LNCaP clone FGC (cell line): Measurements from ENCODE around the gene PFDN1.

ENCODE experiments used
- DNase-seq: peaks from one replicate; pipeline ENCODE4 v3.0.0-alpha.2; 2011; ENCODE audit warnings: low read depth
- H3K4me3 ChIP-seq: 2 replicates; pipeline ENCODE4 v1.5.1; 2011; ENCODE audit warnings: mild to moderate bottlenecking, low read depth, low read length, control low read depth
- TF ChIP-seq, protein P1 (sequence below): IDR thresholded peaks from 2 replicates; pipeline ENCODE4 v1.5.1; 2012; ENCODE audit warnings: mild to moderate bottlenecking; ENCODE audit not compliant: control insufficient read depth, insufficient read depth; ENCODE audit errors: extremely low read depth

Gene PFDN1

DNA sequence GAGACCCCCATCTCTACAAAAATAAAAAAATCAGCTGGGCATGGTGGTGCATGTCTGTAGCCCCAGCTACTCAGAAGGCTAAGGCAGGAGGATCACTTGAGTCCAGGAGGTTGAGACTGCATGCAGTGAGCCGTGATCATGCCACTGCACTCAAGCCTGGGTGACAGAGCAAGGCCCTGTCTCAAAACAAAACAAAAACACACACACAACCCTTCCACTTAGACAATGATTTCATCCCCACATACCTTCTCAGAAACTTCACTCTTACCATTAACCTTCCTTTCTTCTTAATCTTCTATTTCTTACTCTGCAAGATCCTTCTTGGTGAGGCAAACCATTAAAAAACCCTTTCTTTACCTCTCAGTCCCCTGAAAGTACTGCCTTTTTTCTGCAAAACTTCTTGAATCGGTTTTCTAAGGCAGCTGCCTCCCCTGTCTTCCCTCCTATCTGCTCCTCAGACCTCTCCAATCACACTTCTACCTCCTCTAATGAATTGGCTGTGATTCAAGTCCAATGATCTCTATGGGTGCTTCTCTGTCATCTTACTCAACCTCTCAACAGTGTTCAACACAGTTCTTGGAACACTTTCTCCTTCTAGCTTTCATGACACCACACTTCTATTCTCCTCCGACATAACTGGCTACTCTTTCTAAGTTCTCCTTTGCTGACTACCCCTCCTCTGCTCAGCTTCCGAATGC lies 47.3 kb downstream of the PFDN1 start:
- TF ChIP-seq, protein P1, sequence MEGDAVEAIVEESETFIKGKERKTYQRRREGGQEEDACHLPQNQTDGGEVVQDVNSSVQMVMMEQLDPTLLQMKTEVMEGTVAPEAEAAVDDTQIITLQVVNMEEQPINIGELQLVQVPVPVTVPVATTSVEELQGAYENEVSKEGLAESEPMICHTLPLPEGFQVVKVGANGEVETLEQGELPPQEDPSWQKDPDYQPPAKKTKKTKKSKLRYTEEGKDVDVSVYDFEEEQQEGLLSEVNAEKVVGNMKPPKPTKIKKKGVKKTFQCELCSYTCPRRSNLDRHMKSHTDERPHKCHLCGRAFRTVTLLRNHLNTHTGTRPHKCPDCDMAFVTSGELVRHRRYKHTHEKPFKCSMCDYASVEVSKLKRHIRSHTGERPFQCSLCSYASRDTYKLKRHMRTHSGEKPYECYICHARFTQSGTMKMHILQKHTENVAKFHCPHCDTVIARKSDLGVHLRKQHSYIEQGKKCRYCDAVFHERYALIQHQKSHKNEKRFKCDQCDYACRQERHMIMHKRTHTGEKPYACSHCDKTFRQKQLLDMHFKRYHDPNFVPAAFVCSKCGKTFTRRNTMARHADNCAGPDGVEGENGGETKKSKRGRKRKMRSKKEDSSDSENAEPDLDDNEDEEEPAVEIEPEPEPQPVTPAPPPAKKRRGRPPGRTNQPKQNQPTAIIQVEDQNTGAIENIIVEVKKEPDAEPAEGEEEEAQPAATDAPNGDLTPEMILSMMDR: no peak
- H3K4me3 ChIP-seq: no peak overlapping the region
- DNase-seq: no peak

DNA sequence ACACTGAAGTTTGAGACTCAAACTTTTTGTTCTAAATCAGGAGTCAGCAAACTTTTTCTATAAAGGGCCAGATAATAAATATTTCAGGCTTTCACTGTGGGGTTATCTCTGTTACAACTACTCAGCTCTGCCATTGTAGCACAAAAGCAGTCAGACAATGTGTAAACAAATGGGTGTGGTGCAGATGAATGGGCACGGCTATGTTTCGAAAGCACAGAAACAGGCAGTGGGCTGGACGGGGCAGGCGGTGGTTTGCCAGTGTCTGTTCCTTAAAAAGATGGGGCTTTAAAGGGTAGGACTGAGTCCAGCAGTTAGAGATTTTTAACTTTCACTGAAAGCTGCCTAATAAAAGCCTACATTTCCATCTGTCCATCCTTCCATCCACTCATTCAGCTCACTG lies 48.9 kb downstream of the PFDN1 start:
- no peak for DNase-seq
- no peak overlapping the region for H3K4me3 ChIP-seq
- TF ChIP-seq, protein P1: no peak

DNA sequence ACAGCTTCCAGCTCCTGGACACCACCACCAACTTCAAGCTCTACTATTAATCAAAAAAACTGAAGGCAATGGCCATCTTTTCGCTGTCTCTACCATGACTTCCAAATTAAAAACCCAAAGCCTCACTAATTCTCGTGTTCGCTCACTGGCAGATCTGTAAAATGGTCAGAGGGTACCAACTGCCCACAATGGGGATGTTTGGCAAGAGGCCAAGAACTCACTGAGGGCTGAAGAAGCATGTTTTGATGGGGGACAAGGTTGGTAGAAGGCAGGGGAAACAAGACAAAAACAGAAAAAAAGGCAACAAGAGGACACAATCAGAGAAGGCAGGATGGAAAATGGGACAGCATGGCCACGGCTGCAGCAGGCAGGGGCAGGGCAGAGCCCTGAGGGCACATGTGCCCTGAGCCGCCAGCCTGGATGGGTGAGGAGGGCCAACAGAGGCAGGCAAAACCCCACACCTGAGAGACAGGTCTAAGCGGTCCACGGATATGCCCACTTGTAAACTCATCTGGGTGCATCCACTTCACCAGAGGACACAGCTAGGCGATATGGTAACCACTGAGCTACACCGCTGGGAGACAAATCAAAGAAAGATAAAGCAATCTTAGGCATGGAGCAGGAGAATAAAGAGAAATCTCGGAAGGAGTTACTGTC lies 50.3 kb downstream of the PFDN1 start:
- H3K4me3 ChIP-seq: no peak overlapping the region
- DNase-seq: no peak
- TF ChIP-seq, protein P1: no peak

DNA sequence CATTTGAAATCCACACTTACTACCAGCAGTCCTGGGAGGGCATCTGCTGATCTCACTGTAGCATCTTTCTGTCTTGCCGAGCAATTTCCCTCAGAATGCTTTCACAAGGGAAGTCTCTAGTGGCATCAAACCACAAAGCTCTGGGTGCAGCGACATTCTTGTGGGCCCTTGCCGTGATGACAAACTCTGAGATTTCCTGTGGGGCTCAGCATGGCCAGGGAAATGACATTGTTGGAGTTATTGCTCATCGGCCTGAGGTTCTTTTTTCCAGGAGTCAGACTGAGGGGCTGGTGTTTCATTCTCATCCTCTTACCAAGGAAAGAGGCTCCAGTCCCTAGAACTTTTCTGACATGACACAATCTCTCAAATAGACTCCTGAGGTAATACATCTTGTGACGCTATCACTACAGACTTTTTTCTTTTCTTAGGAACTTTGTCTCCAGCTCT lies 51.4 kb downstream of the PFDN1 start:
- no peak overlapping the region for H3K4me3 ChIP-seq
- no peak for DNase-seq
- TF ChIP-seq, protein P1: no peak

DNA sequence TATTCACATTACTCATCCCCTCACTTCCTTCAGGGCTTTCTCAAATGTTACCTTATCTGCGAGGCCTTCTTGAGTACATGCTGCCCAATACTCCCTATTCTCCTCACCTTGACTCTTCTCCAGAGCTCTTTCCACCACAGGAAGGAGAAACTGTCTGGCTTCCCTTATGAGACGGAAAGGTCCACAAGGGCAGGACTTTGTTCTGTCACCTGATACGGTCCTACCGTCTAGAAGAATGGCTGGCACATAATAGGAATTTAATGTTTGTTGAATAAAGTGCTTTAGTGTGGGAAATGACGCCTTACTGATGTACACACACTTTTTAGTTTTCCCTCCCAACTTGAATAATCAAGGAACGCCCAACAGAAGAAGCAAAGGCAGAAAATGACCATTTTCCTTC lies 52.5 kb downstream of the PFDN1 start:
- TF ChIP-seq, protein P1: no peak
- DNase-seq: no peak
- H3K4me3 ChIP-seq: no peak overlapping the region

DNA sequence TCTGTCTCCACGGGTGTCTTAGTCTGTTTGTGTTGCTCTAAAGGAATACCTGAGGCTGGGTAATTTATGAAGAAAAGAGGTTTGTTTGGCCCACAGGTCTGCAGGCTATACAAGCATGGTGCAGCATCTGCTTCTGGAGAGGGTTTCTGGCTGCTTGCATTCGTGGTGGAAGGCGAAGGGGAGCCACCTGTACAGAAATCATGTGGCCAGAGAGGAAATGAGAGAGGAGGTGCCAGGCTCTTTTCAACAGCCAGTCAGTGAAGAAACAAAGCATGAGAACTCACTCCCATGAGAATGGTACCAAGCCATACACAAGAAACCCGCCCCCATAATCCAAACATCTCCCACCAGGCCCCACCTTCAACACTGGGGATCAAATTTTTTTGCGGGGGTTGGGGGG lies 53.4 kb downstream of the PFDN1 start:
- TF ChIP-seq, protein P1: no peak
- H3K4me3 ChIP-seq: no peak overlapping the region
- no peak for DNase-seq
